ENCODE results near the gene TSPAN10.
"Not testable (repeated sequence)": the region's sequence is repeated elsewhere in the genome, so short reads cannot be mapped to it uniquely, and the experiment has no call there.

Gene TSPAN10

GRCh38 chr17:81615401-81615930 is 21.5 kb upstream of the TSPAN10 start:
- no peak for ATAC-seq
- Mint-ChIP-seq H3K4me3 (no peak overlapping the region), H3K27me3 (no peaks in the 10 kb centered on the region), H3K4me1 (peaks cover 23% of the 10 kb centered on the region), H3K36me3 (peaks cover 54% of the 10 kb centered on the region), H3K27ac (peak overlapping the region; percentile 92), H3K9me3 (no peaks in the 10 kb centered on the region)

GRCh38 chr17:81616877-81617276 is 20.1 kb upstream of the TSPAN10 start:
- Mint-ChIP-seq H3K4me1 (peaks cover 29% of the 10 kb centered on the region), H3K4me3 (no peak overlapping the region), H3K27me3 (no peaks in the 10 kb centered on the region), H3K36me3 (peaks cover 65% of the 10 kb centered on the region), H3K27ac (no peak overlapping the region), H3K9me3 (no peaks in the 10 kb centered on the region)
- ATAC-seq = no peak

GRCh38 chr17:81618307-81618706 is 18.7 kb upstream of the TSPAN10 start:
- Mint-ChIP-seq H3K4me1 (peaks cover 29% of the 10 kb centered on the region), H3K36me3 (peaks cover 51% of the 10 kb centered on the region)
- not testable (repeated sequence) for H3K27me3 Mint-ChIP-seq, H3K4me3 Mint-ChIP-seq, H3K9me3 Mint-ChIP-seq, ATAC-seq, H3K27ac Mint-ChIP-seq

- Mint-ChIP-seq H3K9me3 (peaks cover 7% of the 10 kb centered on the region), H3K36me3 (peaks cover 61% of the 10 kb centered on the region), H3K27ac (no peak overlapping the region), H3K4me3 (no peak overlapping the region), H3K27me3 (no peaks in the 10 kb centered on the region), H3K4me1 (peaks cover 11% of the 10 kb centered on the region)
- ATAC-seq = no peak
These were observed 15.4 kb upstream of the TSPAN10 start for GRCh38 chr17:81621494-81622130.

GRCh38 chr17:81630274-81630673 is 6.7 kb upstream of the TSPAN10 start:
- ATAC-seq = no peak
- H3K4me3 Mint-ChIP-seq = no peak overlapping the region
- H3K27me3 Mint-ChIP-seq = no peaks in the 10 kb centered on the region
- H3K36me3 Mint-ChIP-seq = peaks cover 44% of the 10 kb centered on the region
- H3K27ac Mint-ChIP-seq = no peak overlapping the region
- H3K4me1 Mint-ChIP-seq = peaks cover under 1% of the 10 kb centered on the region
- H3K9me3 Mint-ChIP-seq = no peaks in the 10 kb centered on the region

GRCh38 chr17:81631482-81631881 is 5.5 kb upstream of the TSPAN10 start:
- Mint-ChIP-seq H3K27ac (no peak overlapping the region), H3K4me3 (no peak overlapping the region), H3K9me3 (no peaks in the 10 kb centered on the region), H3K4me1 (peaks cover 13% of the 10 kb centered on the region), H3K36me3 (peaks cover 32% of the 10 kb centered on the region), H3K27me3 (no peaks in the 10 kb centered on the region)
- ATAC-seq = no peak

GRCh38 chr17:81635431-81635830 is 1.6 kb upstream of the TSPAN10 start:
- Mint-ChIP-seq H3K4me1 (peaks cover 13% of the 10 kb centered on the region), H3K9me3 (no peaks in the 10 kb centered on the region), H3K27me3 (no peaks in the 10 kb centered on the region), H3K27ac (peak overlapping the region; percentile 95), H3K4me3 (peak overlapping the region; percentile 92), H3K36me3 (no peaks in the 10 kb centered on the region)
- ATAC-seq = no peak

GRCh38 chr17:81635973-81636504 is 957 bp upstream of the TSPAN10 start:
- peak; percentile 3 for ATAC-seq
- peaks cover 13% of the 10 kb centered on the region for H3K4me1 Mint-ChIP-seq
- no peaks in the 10 kb centered on the region for H3K36me3 Mint-ChIP-seq
- H3K27me3 Mint-ChIP-seq = no peaks in the 10 kb centered on the region
- peak overlapping the region; percentile 92 for H3K4me3 Mint-ChIP-seq
- peak overlapping the region; percentile 95 for H3K27ac Mint-ChIP-seq
- H3K9me3 Mint-ChIP-seq = no peaks in the 10 kb centered on the region

- H3K27me3 Mint-ChIP-seq = no peaks in the 10 kb centered on the region
- H3K4me1 Mint-ChIP-seq = peaks cover 13% of the 10 kb centered on the region
- no peaks in the 10 kb centered on the region for H3K9me3 Mint-ChIP-seq
- H3K27ac Mint-ChIP-seq = no peak overlapping the region
- no peak for ATAC-seq
- no peaks in the 10 kb centered on the region for H3K36me3 Mint-ChIP-seq
- H3K4me3 Mint-ChIP-seq = no peak overlapping the region
These were observed 1.7 kb downstream of the TSPAN10 start for GRCh38 chr17:81638683-81639082.

- Mint-ChIP-seq H3K27me3 (no peaks in the 10 kb centered on the region), H3K9me3 (no peaks in the 10 kb centered on the region), H3K27ac (no peak overlapping the region), H3K36me3 (no peaks in the 10 kb centered on the region), H3K4me3 (no peak overlapping the region), H3K4me1 (peaks cover 17% of the 10 kb centered on the region)
- ATAC-seq = no peak
These were observed 3.0 kb downstream of the TSPAN10 start for GRCh38 chr17:81640011-81640410.

- Mint-ChIP-seq H3K9me3 (no peaks in the 10 kb centered on the region), H3K4me3 (no peak overlapping the region), H3K27ac (no peak overlapping the region), H3K36me3 (no peaks in the 10 kb centered on the region), H3K4me1 (peaks cover 6% of the 10 kb centered on the region), H3K27me3 (no peaks in the 10 kb centered on the region)
- no peak for ATAC-seq
These were observed 5.0 kb downstream of the TSPAN10 start for GRCh38 chr17:81641825-81642489.

GRCh38 chr17:81644496-81644895 is 7.5 kb downstream of the TSPAN10 start:
- no peaks in the 10 kb centered on the region for H3K27me3 Mint-ChIP-seq
- no peaks in the 10 kb centered on the region for H3K9me3 Mint-ChIP-seq
- no peaks in the 10 kb centered on the region for H3K36me3 Mint-ChIP-seq
- H3K4me3 Mint-ChIP-seq = no peak overlapping the region
- H3K4me1 Mint-ChIP-seq = peaks cover 6% of the 10 kb centered on the region
- ATAC-seq = no peak
- no peak overlapping the region for H3K27ac Mint-ChIP-seq

GRCh38 chr17:81644976-81645952 is 8.3 kb downstream of the TSPAN10 start:
- ATAC-seq = no peak
- H3K4me1 Mint-ChIP-seq = peaks cover 6% of the 10 kb centered on the region
- no peaks in the 10 kb centered on the region for H3K9me3 Mint-ChIP-seq
- no peaks in the 10 kb centered on the region for H3K27me3 Mint-ChIP-seq
- no peak overlapping the region for H3K27ac Mint-ChIP-seq
- H3K4me3 Mint-ChIP-seq = no peak overlapping the region
- no peaks in the 10 kb centered on the region for H3K36me3 Mint-ChIP-seq

- Mint-ChIP-seq H3K9me3 (no peaks in the 10 kb centered on the region), H3K4me3 (no peak overlapping the region), H3K27me3 (peaks cover 7% of the 10 kb centered on the region), H3K4me1 (peaks cover 6% of the 10 kb centered on the region), H3K36me3 (no peaks in the 10 kb centered on the region), H3K27ac (no peak overlapping the region)
- no peak for ATAC-seq
These were observed 10.0 kb downstream of the TSPAN10 start for GRCh38 chr17:81646869-81647600.

All from stimulated activated memory B cell treated with anti-CD40 and anti-IgM and Interleukin-4, amounts not matched to agents 10 μg/mL and 1 μg/mL and 100 μg/mL, for 72 hours (primary cell).